GM19395 (cell line): ENCODE data around the gene HDAC4.
"Not testable (repeated sequence)": the region's sequence is repeated elsewhere in the genome, so short reads cannot be mapped to it uniquely, and the experiment has no call there.

ENCODE experiments used
- ATAC-seq: cut with Tn5 transposase; IDR thresholded peaks from one replicate; pipeline ENCODE4 v1.9.1; 2021; ENCODE audit warnings: mild to moderate bottlenecking, moderate library complexity; ENCODE audit not compliant: unreplicated experiment

The HDAC4 gene

GRCh38 chr2:239285071-239285931, 115.5 kb downstream of the HDAC4 start:
- no peak for ATAC-seq

- no peak for ATAC-seq
Observed at GRCh38 chr2:239283961-239284795, 116.6 kb downstream of the HDAC4 start.

- ATAC-seq = no peak
Observed at GRCh38 chr2:239283288-239283945, 117.4 kb downstream of the HDAC4 start.

GRCh38 chr2:239282448-239283287, 118.2 kb downstream of the HDAC4 start:
- no peak for ATAC-seq

GRCh38 chr2:239280296-239281017, 120.4 kb downstream of the HDAC4 start:
- ATAC-seq = not testable (repeated sequence)

GRCh38 chr2:239279508-239280295, 121.1 kb downstream of the HDAC4 start:
- no peak for ATAC-seq

- ATAC-seq = no peak
Observed at GRCh38 chr2:239278941-239279365, 121.9 kb downstream of the HDAC4 start.

GRCh38 chr2:239278361-239278760, 122.5 kb downstream of the HDAC4 start:
- no peak for ATAC-seq

GRCh38 chr2:239277401-239278085, 123.3 kb downstream of the HDAC4 start:
- ATAC-seq = no peak

- ATAC-seq = no peak
Observed at GRCh38 chr2:239276851-239277250, 124.0 kb downstream of the HDAC4 start.

GRCh38 chr2:239275847-239276831, 124.7 kb downstream of the HDAC4 start:
- ATAC-seq = no peak

GRCh38 chr2:239275044-239275685, 125.7 kb downstream of the HDAC4 start:
- no peak for ATAC-seq

- ATAC-seq = no peak
Observed at GRCh38 chr2:239274391-239275043, 126.3 kb downstream of the HDAC4 start.

GRCh38 chr2:239273280-239274234, 127.3 kb downstream of the HDAC4 start:
- ATAC-seq = no peak

- ATAC-seq = no peak
Observed at GRCh38 chr2:239272626-239273025, 128.2 kb downstream of the HDAC4 start.
